Stimulated activated CD8-positive, alpha-beta memory T cell treated with anti-CD3 and anti-CD28 coated beads, Interleukin-7, amount 100 ng/mL, for 24 hours (primary cell): Measurements from ENCODE around the gene ZFP36L1.

Source experiments
- DNase-seq: peaks from one replicate; pipeline ENCODE4 v3.0.0-alpha.2; 2020; ENCODE audit warnings: low read depth

ZFP36L1 gene

GRCh38 chr14:68792979-68793733 is at the start of gene ZFP36L1:
ZFP36L1 (minus strand) TSS chr14:68793067; CDS start chr14:68792938, 129 bp downstream.
- DNase-seq = peak; percentile 72

GRCh38 chr14:68842298-68842697 is 49.4 kb upstream of the ZFP36L1 start:
- DNase-seq = no peak

GRCh38 chr14:68841016-68841809 is 48.3 kb upstream of the ZFP36L1 start:
- DNase-seq = no peak

- DNase-seq = no peak
Measured at GRCh38 chr14:68840454-68840853, 47.6 kb upstream of the ZFP36L1 start.

- no peak for DNase-seq
Measured at GRCh38 chr14:68836082-68836481, 43.2 kb upstream of the ZFP36L1 start.

DNA sequence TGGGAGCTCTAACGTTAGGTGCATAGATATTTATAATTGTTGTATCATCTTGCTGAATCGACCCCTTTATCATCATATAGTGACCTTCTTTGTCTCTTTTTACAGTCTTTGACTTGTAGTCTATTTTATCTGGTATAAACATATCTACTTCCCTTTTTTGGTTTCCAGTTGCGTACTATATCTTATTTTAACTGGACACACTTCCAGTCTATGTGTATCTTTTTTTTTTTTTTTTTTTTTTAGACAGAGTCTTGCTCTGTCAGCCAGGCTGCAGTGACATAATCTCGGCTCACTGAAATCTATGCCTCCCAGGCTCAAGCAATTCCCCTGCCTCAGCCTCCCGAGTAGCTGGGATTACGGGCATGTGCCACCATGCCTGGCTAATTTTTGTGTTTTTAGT is 41.9 kb upstream of the ZFP36L1 start:
- DNase-seq = no peak

GRCh38 chr14:68828698-68829097 is 35.8 kb upstream of the ZFP36L1 start:
- DNase-seq = no peak

DNA sequence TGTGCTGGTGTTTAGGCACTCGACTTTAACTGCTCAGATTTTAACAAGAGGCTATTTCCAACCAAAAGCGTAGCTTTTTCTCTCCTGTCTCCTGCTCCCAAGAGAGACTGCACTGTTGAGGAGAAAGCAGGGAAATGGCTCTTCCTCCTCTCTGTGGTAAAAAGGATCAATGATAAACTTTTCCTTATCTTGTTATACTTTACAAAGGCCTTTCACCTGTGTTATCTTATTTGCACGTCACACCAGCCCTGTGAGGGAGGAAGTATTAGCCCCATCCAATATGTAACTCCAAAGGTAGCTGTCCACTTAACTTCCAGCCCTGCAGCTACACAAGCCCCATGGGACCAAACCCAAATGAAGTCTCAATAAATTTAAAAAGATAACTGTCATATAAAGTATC is 32.9 kb upstream of the ZFP36L1 start:
- DNase-seq = no peak

DNA sequence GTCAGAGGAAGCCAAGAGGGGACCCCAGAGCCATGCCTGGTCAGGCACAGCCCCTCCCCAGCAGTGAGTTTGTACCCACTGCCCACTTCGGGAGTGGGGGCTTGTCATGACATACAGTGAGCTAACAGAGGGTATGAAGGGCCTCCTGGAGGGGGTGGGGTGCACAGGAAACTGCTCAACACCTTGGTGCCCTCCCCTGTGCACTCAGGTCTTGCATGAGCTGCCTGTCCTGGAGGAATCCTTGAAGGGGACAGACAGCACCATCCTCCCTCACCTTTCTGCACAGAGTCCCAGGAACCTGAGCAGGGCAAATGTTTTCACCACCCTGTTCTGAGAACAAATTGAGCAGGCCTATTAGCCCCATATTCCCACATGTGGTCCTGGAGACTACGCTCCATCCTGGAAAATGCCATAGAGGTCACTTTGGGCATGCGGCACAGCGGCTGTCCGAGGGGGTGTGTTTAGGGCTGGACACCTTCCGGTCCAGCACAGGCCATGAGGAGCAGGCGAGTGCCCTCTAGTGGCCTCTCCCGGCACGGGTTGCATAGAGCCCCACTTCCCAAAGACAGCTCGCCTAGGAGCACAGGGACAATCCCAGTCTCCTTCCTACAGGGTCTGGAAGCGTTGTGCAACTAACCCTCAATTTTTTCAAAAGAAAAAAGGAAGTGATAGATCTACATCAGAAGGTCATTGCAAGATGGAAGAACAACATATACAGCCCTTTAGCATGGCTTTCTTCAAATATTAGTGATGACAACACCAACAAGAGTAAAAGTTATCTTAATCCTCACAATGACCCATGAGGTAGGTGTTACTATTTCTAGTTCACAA is 31.9 kb upstream of the ZFP36L1 start:
- DNase-seq = no peak

DNA sequence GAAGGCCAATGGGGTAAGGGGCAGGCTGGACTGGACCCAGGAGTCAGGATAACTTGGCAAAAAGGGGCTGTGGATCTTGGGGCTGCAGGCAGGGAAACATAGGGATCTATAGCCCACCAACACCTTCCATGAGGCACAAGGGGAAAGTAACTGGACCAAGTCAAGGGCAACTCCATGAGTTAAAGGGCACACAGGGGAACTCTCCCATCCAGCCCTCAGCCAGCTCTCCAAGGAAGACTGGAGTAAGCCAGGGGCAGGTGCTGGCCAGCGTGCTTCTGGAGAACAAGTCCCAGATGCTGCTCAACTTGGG is 31.3 kb upstream of the ZFP36L1 start:
- DNase-seq = no peak

GRCh38 chr14:68823434-68824206 is 30.8 kb upstream of the ZFP36L1 start:
- no peak for DNase-seq

GRCh38 chr14:68822926-68823325 is 30.1 kb upstream of the ZFP36L1 start:
- no peak for DNase-seq

DNA sequence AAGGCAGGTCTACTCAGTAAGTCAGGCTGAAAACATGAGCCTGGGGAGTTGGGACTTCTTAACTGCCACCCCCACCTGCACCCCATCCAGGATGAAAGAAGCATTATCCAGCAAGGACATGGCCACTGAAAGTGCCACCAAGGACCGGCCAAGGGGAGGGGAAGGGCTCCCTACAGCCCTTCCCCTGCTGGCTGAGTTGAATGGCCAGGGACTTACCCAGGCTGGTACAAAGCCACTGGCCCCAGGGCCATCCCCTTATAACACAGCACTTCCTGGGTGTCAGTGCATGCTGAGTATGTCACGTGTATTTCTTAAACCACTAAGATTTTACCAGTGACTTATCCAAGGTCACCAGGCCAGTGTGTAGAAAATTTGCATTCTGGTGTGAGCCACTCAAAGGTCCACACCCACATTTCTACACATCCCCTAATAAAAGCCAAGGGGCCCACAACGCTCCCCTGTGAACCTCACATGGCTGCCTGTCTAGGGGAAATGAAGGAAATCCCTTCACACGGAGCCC is 29.3 kb upstream of the ZFP36L1 start:
- no peak for DNase-seq

GRCh38 chr14:68820999-68821683 is 28.3 kb upstream of the ZFP36L1 start:
- DNase-seq = no peak

- no peak for DNase-seq
Measured at GRCh38 chr14:68820536-68820935, 27.7 kb upstream of the ZFP36L1 start.

DNA sequence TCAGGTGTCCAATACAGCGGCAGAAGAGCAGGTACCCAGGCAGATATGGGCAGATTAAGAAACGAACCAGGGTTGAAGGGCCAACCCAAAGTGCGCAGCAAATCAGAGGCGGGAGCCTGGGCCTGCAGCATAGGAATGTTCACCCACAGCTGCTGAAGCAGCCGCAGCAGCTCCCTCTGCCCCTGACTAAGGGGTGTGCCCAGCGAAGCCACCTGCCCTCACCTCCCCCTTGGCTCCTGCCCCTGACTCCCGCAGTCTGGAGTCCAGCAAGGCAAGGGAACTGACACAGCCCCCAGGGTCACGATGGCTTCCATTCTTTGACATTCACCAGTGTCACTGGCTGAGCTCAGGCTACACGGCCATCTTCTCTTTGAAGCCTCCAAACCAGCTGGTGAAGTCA is 27.3 kb upstream of the ZFP36L1 start:
- DNase-seq = no peak

- DNase-seq = no peak
Measured at GRCh38 chr14:68819260-68819691, 26.4 kb upstream of the ZFP36L1 start.

DNA sequence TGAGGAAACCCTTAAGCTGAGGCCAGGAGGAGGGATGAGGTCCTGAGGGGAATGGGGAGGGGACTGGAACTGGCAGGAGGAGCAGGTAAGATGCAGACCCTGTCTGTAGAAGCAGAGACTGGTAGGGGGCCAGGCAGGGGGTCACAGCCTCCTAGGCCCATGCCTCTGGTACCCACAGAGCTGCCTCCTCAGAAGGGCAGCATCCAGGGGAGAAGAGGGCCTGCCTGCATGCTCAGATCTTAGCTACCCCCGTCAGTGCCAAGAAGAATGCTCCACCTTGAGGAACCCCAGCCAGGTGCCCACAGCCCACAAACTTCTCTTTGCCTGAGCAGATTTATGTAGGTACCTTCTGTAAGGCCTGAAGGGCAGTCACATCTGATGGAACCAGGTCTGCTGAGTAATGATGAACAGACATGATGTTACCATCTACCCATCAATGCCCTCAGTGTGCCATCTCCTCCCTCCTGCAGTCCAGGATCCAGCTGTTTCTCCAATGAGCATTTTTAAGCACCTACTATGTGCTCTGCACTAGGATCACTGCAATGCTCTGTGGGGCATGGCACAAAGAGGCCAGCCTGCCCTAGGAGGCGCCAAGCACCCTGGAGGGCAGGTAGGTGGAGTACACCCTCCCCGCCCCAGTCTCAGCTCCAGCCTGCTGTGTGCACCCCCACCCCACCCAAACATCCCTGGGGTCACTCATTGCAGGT is 24.8 kb upstream of the ZFP36L1 start:
- no peak for DNase-seq

GRCh38 chr14:68816943-68817430 is 24.1 kb upstream of the ZFP36L1 start:
- DNase-seq = no peak
